Measurements from ENCODE around the gene PLCB4. TPM values are rescaled to one million over a fixed set of nuclear protein-coding genes. Genes with fewer than 3 reads are reported as not detected.

PLCB4 gene
- polyA plus RNA-seq, 1 experiment: 8.8 TPM

DNA sequence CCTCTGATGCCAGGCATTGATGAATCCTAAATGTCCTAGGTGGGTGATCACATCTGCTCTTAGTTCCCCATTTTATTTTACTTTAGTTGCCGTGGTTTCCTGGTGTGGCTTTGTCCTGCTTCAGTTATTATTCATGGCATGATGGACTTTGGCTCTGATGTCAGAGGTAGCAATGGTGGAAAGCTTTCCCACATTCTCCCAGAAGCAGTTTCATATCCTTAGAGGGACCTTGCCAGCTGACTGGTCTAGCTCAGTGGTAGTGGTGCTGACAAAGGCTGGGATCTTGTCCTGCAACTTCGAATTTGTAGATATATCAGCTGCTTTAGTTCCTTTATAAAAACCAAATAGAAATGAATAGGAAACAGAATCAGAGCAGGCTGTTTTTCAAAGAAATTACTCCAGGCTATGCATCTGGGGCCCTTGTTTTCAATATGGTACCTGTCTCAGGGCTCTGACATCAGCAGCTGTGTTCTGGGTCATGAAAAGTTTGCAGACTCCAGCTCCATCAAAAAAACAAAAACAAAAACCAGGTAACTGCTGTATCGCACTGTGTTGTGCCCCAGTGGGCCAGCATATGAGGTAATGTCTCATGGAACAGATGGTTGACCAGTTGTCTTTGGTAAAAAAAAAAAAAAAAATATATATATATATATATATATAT lies 133.7 kb downstream of the PLCB4 start:
- ChIA-PET POLR2A (interaction anchor here (0.6 kb wide), 1 partner anchor 1021 kb away, joined by 3 read pairs; no protein-coding TSS in a partner anchor), CTCF (interaction anchor here (0.7 kb wide), 1 partner anchor 11 kb away, joined by 3 read pairs; no protein-coding TSS in a partner anchor)
- H3K27me3 ChIP-seq (ENCODE audit: control insufficient read depth, insufficient read depth, low read length): no peaks in the 10 kb centered on the region
- no peak overlapping the region for H3K4me3 ChIP-seq (ENCODE audit: low read depth, low read length)
- H3K36me3 ChIP-seq (ENCODE audit: control insufficient read depth, insufficient read depth, low read length): no peaks in the 10 kb centered on the region
- DNase-seq (ENCODE audit: low read depth): no peak
- TF ChIP-seq, protein P1, sequence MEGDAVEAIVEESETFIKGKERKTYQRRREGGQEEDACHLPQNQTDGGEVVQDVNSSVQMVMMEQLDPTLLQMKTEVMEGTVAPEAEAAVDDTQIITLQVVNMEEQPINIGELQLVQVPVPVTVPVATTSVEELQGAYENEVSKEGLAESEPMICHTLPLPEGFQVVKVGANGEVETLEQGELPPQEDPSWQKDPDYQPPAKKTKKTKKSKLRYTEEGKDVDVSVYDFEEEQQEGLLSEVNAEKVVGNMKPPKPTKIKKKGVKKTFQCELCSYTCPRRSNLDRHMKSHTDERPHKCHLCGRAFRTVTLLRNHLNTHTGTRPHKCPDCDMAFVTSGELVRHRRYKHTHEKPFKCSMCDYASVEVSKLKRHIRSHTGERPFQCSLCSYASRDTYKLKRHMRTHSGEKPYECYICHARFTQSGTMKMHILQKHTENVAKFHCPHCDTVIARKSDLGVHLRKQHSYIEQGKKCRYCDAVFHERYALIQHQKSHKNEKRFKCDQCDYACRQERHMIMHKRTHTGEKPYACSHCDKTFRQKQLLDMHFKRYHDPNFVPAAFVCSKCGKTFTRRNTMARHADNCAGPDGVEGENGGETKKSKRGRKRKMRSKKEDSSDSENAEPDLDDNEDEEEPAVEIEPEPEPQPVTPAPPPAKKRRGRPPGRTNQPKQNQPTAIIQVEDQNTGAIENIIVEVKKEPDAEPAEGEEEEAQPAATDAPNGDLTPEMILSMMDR (IDR thresholded peaks at IDR 0.05; ENCODE audit: insufficient read depth, low read depth, low read length): no peak

DNA sequence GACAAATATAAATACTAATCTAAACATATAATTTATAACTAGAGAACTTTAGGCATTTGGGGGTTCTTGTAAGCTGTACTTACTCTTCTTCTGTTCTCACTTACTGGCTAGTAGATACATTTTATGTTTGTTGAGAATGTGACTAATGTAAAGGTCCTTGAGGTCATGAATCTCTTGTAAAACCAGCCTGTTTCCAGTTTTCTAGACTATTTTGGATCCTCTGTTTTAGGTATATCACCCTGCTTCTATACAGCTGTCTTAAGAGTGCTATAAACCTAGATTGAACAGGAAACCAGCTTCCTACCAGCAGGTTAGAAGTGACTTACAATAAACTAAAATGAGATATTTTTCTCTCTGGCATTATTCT lies 134.2 kb downstream of the PLCB4 start:
- no peaks in the 10 kb centered on the region for H3K36me3 ChIP-seq (ENCODE audit: control insufficient read depth, insufficient read depth, low read length)
- H3K27me3 ChIP-seq (ENCODE audit: control insufficient read depth, insufficient read depth, low read length): no peaks in the 10 kb centered on the region
- ChIA-PET CTCF (interaction anchor here (0.7 kb wide), 1 partner anchor 11 kb away, joined by 3 read pairs; no protein-coding TSS in a partner anchor), POLR2A (interaction anchor here (0.6 kb wide), 1 partner anchor 1022 kb away, joined by 3 read pairs; no protein-coding TSS in a partner anchor)
- TF ChIP-seq, protein P1 (IDR thresholded peaks at IDR 0.05; ENCODE audit: insufficient read depth, low read depth, low read length): no peak
- no peak overlapping the region for H3K4me3 ChIP-seq (ENCODE audit: low read depth, low read length)
- DNase-seq (ENCODE audit: low read depth): no peak

DNA sequence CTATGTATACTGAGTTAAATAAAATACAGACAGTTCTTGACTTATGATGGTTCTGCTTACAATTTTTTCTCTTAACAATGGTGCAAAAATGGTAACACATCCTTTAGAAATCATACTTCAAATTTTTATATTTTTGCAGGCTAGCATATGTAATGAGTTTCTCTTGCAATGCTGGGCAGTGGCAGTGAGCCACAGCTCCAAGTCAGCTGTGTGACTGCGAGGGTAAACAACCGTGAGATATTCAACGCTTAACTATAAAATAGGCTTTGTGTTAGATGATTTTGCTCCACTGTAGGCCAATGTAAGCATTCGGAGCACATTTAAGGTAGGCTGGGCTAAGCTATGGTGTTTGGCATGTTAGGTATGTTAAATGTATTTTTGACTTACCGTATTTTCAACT lies 136.1 kb downstream of the PLCB4 start:
- H3K4me3 ChIP-seq (ENCODE audit: low read depth, low read length): no peak overlapping the region
- no peak for DNase-seq (ENCODE audit: low read depth)
- TF ChIP-seq, protein P1 (IDR thresholded peaks at IDR 0.05; ENCODE audit: insufficient read depth, low read depth, low read length): no peak
- no peaks in the 10 kb centered on the region for H3K36me3 ChIP-seq (ENCODE audit: control insufficient read depth, insufficient read depth, low read length)
- ChIA-PET POLR2A (no interaction called here), CTCF (interaction anchor here (0.6 to 0.7 kb wide), 2 partner anchors 351 to 1220 kb away, joined by 3 read pairs; no protein-coding TSS in a partner anchor)
- H3K27me3 ChIP-seq (ENCODE audit: control insufficient read depth, insufficient read depth, low read length): no peaks in the 10 kb centered on the region

DNA sequence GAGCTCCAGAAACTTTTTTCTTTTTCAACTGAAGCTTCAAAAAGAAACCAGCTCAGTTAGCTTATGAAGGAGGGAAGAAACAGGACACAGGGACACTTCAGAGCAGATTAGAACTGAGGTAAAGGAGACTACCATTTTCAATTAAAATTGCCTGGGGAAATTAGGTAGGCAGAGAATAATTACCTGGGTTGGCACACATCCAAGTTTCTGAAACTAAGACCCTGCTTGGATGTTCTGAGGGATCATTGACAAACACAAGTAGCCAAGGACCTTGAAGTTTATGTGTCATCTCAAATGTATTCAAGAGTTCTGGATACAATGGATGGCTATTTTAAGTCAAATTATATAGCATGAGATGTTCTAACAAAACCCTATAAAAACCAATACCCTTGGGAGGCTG lies 137.6 kb downstream of the PLCB4 start:
- ChIA-PET POLR2A (no interaction called here), CTCF (no interaction called here)
- Histone ChIP-seq H3K4me3 (ENCODE audit: low read depth, low read length) (no peak overlapping the region), H3K27me3 (ENCODE audit: control insufficient read depth, insufficient read depth, low read length) (no peaks in the 10 kb centered on the region), H3K36me3 (ENCODE audit: control insufficient read depth, insufficient read depth, low read length) (no peaks in the 10 kb centered on the region)
- no peak for DNase-seq (ENCODE audit: low read depth)
- TF ChIP-seq, protein P1 (IDR thresholded peaks at IDR 0.05; ENCODE audit: insufficient read depth, low read depth, low read length): no peak

DNA sequence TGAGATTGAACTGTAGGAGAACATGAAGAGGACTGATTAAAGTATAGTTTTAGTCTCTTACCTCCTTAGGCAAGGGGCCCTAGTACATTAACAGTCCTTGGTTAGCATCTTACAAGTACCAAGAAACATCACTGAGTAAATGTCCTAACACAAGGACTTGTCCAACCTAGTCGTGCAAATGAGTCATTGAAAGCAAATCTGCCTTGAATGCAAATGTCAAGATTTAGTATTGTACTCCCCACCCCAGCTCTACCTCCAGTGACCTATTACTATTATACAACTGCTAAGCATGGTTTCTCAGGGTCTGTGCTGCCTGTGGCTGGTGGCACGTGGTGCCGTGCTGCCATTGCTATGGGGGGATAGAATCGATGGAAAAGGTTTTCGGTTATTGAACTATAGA lies 138.4 kb downstream of the PLCB4 start:
- TF ChIP-seq, protein P1 (IDR thresholded peaks at IDR 0.05; ENCODE audit: insufficient read depth, low read depth, low read length): no peak
- H3K36me3 ChIP-seq (ENCODE audit: control insufficient read depth, insufficient read depth, low read length): no peaks in the 10 kb centered on the region
- no peaks in the 10 kb centered on the region for H3K27me3 ChIP-seq (ENCODE audit: control insufficient read depth, insufficient read depth, low read length)
- CTCF ChIA-PET: no interaction called here
- no peak for DNase-seq (ENCODE audit: low read depth)
- POLR2A ChIA-PET: no interaction called here
- H3K4me3 ChIP-seq (ENCODE audit: low read depth, low read length): no peak overlapping the region

All from BJ (cell line).